KMS-11 (cell line): ENCODE results near the gene KAZN.

ENCODE experiments used
- H2AFZ ChIP-seq: fragments of 200-600 bp; sonication (generic); 2 replicates; pipeline ENCODE4 v1.6.1; 2016; ENCODE audit warnings: antibody characterized with exemption, mixed run types, low read depth
- H3K27ac ChIP-seq: fragments of 200-600 bp; sonication (generic); 2 replicates; pipeline ENCODE4 v1.6.1; 2016; ENCODE audit warnings: mild to moderate bottlenecking, mixed run types
- H3K27me3 ChIP-seq: fragments of 200-600 bp; sonication (generic); 2 replicates; pipeline ENCODE4 v1.6.1; 2017; ENCODE audit warnings: mild to moderate bottlenecking, low read depth, mixed run types, moderate library complexity; ENCODE audit not compliant: insufficient read depth
- H3K36me3 ChIP-seq: fragments of 200-600 bp; sonication (generic); 2 replicates; pipeline ENCODE4 v1.6.1; 2017; ENCODE audit warnings: mild to moderate bottlenecking, mixed run types; ENCODE audit not compliant: insufficient read depth
- H3K4me1 ChIP-seq: fragments of 200-600 bp; sonication (generic); 2 replicates; pipeline ENCODE4 v1.6.1; 2016; ENCODE audit warnings: mild to moderate bottlenecking, low read depth, mixed run types; ENCODE audit not compliant: poor library complexity, severe bottlenecking
- H3K4me2 ChIP-seq: fragments of 200-600 bp; sonication (generic); 2 replicates; pipeline ENCODE4 v1.7.0; 2016; ENCODE audit warnings: mild to moderate bottlenecking, mixed run types
- H3K4me3 ChIP-seq: fragments of 200-600 bp; sonication (generic); IDR thresholded peaks from 2 replicates; pipeline ENCODE4 v1.6.1; 2017; ENCODE audit warnings: low read depth, low read length, mixed read lengths; ENCODE audit not compliant: insufficient read depth
- H3K79me2 ChIP-seq: fragments of 200-600 bp; sonication (generic); 2 replicates; pipeline ENCODE4 v1.6.1; 2016; ENCODE audit warnings: low read depth, mixed run types; ENCODE audit not compliant: insufficient read depth
- H3K9ac ChIP-seq: fragments of 200-600 bp; sonication (generic); 2 replicates; pipeline ENCODE4 v1.6.1; 2016; ENCODE audit warnings: mild to moderate bottlenecking, mixed run types
- H4K20me1 ChIP-seq: fragments of 200-600 bp; sonication (generic); 2 replicates; pipeline ENCODE4 v1.6.1; 2016; ENCODE audit warnings: mild to moderate bottlenecking, mixed run types; ENCODE audit not compliant: insufficient read depth
- TF ChIP-seq, protein P1 (sequence below): fragments of 200-600 bp; sonication (generic); conservative IDR thresholded peaks from 2 replicates; pipeline ENCODE4 v1.6.1; 2017; ENCODE audit warnings: low read depth, mild to moderate bottlenecking, antibody characterized with exemption, low read length, moderate library complexity, mixed read lengths

The KAZN gene

DNA sequence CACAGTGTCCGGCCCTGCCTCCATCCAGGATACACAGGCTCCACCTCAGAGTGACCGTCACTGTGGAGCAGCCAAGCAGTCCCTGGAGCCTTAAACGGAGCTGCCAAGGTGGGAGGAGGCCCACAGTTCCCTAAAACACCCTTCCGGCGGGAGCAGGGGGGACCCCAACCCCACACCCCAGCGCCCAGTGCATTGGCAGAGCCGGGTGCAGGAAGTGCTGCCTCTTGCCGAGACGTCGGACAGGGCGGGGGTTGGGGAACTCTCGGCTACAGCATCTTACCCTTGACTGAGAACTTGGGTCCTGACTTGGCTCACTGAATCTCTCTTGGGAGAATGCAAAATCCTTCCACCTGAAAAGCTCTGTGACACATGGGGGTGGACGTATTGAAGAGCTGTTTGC is 516.4 kb downstream of the KAZN start:
- Histone ChIP-seq H2AFZ (no peak overlapping the region), H4K20me1 (no peaks in the 10 kb centered on the region), H3K79me2 (no peaks in the 10 kb centered on the region), H3K27me3 (peaks cover 17% of the 10 kb centered on the region; the same call in 1 of the 2 replicates), H3K27ac (no peak overlapping the region), H3K4me3 (no peak overlapping the region), H3K9ac (no peak overlapping the region), H3K4me2 (no peak overlapping the region), H3K36me3 (no peaks in the 10 kb centered on the region), H3K4me1 (no peaks in the 10 kb centered on the region)
- TF ChIP-seq, protein P1, sequence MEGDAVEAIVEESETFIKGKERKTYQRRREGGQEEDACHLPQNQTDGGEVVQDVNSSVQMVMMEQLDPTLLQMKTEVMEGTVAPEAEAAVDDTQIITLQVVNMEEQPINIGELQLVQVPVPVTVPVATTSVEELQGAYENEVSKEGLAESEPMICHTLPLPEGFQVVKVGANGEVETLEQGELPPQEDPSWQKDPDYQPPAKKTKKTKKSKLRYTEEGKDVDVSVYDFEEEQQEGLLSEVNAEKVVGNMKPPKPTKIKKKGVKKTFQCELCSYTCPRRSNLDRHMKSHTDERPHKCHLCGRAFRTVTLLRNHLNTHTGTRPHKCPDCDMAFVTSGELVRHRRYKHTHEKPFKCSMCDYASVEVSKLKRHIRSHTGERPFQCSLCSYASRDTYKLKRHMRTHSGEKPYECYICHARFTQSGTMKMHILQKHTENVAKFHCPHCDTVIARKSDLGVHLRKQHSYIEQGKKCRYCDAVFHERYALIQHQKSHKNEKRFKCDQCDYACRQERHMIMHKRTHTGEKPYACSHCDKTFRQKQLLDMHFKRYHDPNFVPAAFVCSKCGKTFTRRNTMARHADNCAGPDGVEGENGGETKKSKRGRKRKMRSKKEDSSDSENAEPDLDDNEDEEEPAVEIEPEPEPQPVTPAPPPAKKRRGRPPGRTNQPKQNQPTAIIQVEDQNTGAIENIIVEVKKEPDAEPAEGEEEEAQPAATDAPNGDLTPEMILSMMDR, result no peak

- Histone ChIP-seq H3K9ac (no peak overlapping the region), H3K4me2 (no peak overlapping the region), H3K79me2 (no peaks in the 10 kb centered on the region), H3K36me3 (no peaks in the 10 kb centered on the region), H3K27me3 (peaks cover 18% of the 10 kb centered on the region; the same call in 1 of the 2 replicates), H4K20me1 (no peaks in the 10 kb centered on the region), H2AFZ (no peak overlapping the region), H3K4me3 (no peak overlapping the region), H3K4me1 (no peaks in the 10 kb centered on the region), H3K27ac (no peak overlapping the region)
- TF ChIP-seq, protein P1, result no peak
Measured at GRCh38 chr1:15115542-15116330, 517.3 kb downstream of the KAZN start.

GRCh38 chr1:15116966-15117365 is 518.5 kb downstream of the KAZN start:
- Histone ChIP-seq H3K4me3 (no peak overlapping the region), H3K4me1 (no peaks in the 10 kb centered on the region), H4K20me1 (no peaks in the 10 kb centered on the region), H3K27me3 (peaks cover 25% of the 10 kb centered on the region; the same call in 1 of the 2 replicates), H3K27ac (no peak overlapping the region), H2AFZ (no peak overlapping the region), H3K9ac (no peak overlapping the region), H3K36me3 (no peaks in the 10 kb centered on the region), H3K4me2 (no peak overlapping the region), H3K79me2 (no peaks in the 10 kb centered on the region)
- TF ChIP-seq, protein P1, result no peak

DNA sequence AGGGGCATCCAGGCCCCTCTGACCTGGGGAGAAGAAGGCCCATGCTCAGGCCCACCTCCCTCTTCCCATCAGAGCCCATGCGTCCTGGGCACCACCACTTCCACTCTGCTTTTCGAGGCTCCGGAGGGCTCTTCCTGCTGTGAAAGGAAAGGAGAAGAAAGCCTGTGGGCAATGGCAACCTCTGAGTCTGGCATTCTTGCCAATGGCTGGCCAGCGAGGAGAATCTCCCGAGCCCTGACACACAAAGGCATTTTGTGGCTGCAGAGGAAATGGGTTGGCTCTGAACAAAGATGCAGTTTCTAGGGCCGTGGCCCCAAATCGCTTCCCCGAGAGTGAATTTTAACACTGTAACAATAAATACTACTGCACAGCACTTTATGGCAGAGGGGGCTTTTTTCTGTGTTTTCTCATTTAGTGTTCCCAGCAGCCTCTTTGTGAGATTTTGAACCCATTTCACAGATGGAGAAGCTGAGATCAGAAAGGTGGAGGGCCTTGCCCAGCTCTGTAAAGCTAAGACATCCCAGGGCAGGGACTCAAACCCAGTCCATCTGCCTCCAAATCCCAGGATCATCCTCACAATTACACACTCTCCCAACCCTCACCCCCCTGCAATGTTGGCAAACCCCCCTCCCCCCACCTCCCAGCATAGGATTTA is 519.3 kb downstream of the KAZN start:
- TF ChIP-seq, protein P1, result no peak
- Histone ChIP-seq H3K4me1 (no peaks in the 10 kb centered on the region), H3K27ac (no peak overlapping the region)

More for the DNA sequence above, 519.3 kb downstream of the KAZN start:
- H3K27me3 ChIP-seq, result peaks cover 27% of the 10 kb centered on the region; the same call in 1 of the 2 replicates
- no peaks in the 10 kb centered on the region for H3K79me2 ChIP-seq
- no peaks in the 10 kb centered on the region for H3K36me3 ChIP-seq
- H2AFZ ChIP-seq, result no peak overlapping the region
- H3K4me3 ChIP-seq, result no peak overlapping the region
- no peaks in the 10 kb centered on the region for H4K20me1 ChIP-seq
- no peak overlapping the region for H3K9ac ChIP-seq
- H3K4me2 ChIP-seq, result no peak overlapping the region
